Kidney glomerular epithelial cell (primary cell): ENCODE data around the gene GTF3C4.

Source experiments
- DNase-seq: peaks from one replicate; lab custom pipeline; 2025; lab: John Stamatoyannopoulos, UW

The GTF3C4 gene

GRCh38 chr9:132731230-132731629, 61.0 kb downstream of the GTF3C4 start:
- no peak for DNase-seq

- DNase-seq = no peak
These were observed 62.3 kb downstream of the GTF3C4 start for GRCh38 chr9:132732326-132733259.

GRCh38 chr9:132733260-132733815, 63.1 kb downstream of the GTF3C4 start:
- no peak for DNase-seq

GRCh38 chr9:132739710-132740310, 69.5 kb downstream of the GTF3C4 start:
- DNase-seq = no peak

DNA sequence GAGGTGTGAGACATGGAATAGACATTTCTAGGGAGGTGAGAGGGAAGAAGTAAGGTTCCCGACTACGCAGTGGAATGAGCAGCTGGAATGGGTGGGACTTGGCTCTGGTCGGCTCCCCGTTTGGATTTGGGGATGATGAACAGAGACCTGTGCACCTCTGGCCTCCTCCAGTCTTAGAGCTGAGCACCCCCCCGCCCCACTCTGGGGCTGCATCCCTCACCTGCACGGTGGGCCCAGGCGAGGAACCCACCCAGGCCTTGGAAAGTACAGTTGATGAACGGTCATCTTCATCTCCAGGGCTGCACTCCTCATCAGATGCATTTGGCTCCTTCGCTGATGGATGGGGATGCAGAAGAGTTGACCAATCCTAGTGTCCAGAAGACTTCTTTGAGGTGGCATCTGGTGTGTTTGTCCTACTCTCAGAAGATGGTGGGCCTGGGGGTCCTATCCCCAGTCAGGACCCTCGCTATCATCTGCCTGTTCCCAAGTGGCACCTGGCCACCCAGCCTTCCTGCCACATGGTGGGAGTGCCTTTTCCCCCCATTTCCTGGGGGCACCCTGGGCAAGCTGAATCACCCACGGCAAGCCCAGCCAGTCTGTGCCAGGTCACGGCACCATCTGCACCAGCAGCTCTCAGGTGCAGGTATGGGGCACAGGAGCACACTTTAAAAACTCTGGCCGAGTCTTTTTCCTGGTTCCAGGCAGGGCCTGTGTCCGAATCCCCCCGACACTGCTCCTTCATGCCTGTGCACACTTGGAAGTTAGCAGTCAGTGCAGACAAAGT, 70.5 kb downstream of the GTF3C4 start:
- DNase-seq = no peak

DNA sequence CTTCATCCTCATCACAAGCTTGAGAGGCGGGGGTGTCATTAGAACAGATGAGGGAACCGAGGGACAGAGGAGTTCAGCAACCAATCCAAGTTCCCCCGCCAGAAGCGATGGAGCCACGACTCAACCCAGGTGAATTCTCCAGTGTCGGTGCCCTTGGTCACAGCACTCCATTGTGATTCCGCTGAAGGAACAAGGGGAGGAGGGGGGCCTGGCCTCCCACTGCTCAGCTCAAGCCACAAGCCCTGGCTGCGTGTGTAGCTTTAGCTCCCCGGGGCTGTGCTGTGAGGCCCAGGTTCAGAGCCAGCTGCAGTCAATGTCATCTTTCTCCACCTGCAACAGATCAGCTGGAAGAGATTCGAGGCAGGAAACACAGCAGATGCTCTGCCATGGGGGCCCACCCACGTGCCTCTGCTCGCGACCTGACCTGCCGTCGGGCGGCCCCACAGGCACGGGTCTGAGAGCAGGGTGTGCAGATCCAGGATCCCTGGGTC, 72.6 kb downstream of the GTF3C4 start:
- DNase-seq = no peak

DNA sequence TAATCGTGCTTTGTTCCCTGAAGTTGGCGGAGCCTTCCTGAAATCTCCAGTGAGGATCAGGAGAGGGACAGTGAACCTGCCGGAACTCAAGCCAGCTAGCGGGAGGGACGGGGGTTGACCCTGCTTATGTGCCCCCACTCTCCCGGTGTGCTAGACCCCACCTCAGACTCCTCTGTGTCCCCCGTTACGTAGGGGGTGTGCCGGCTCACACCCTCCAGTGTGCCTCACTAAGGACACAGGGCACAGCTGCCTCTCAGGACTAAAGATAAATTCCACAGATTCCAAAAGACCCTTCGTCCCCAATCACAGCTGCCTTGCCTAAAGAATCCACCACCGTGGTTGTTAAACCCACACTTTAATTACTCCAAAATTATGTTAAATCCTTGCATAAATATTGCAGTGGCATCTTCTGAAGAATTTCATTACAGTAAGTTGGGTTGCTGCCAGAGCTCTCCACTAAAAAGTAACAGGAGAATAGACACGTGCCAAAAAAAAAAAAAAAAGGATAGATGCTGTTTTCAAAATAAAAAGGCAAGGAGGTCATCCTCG, 73.7 kb downstream of the GTF3C4 start:
- DNase-seq = no peak
